ENCODE data around the gene PLSCR3.

The PLSCR3 gene

GRCh38 chr17:7340179-7340578 lies 54.1 kb downstream of the PLSCR3 start:
- no peak overlapping the region for H3K4me2 ChIP-seq (ENCODE audit: low read length)
- no peaks in the 10 kb centered on the region for H3K9me3 ChIP-seq (ENCODE audit: low read length)
- H3K4me3 ChIP-seq (ENCODE audit: low read depth, low read length, poor library complexity, severe bottlenecking), result no peak overlapping the region
- TF ChIP-seq, protein P1, sequence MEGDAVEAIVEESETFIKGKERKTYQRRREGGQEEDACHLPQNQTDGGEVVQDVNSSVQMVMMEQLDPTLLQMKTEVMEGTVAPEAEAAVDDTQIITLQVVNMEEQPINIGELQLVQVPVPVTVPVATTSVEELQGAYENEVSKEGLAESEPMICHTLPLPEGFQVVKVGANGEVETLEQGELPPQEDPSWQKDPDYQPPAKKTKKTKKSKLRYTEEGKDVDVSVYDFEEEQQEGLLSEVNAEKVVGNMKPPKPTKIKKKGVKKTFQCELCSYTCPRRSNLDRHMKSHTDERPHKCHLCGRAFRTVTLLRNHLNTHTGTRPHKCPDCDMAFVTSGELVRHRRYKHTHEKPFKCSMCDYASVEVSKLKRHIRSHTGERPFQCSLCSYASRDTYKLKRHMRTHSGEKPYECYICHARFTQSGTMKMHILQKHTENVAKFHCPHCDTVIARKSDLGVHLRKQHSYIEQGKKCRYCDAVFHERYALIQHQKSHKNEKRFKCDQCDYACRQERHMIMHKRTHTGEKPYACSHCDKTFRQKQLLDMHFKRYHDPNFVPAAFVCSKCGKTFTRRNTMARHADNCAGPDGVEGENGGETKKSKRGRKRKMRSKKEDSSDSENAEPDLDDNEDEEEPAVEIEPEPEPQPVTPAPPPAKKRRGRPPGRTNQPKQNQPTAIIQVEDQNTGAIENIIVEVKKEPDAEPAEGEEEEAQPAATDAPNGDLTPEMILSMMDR (IDR thresholded peaks at IDR 0.05; ENCODE audit: low read length), result no peak
- TF ChIP-seq EZH2 (IDR thresholded peaks at IDR 0.05; ENCODE audit: borderline replicate concordance, low read length), result no peak
- H3K79me2 ChIP-seq (ENCODE audit: insufficient read depth, low read length), result no peaks in the 10 kb centered on the region
- no peaks in the 10 kb centered on the region for H3F3A ChIP-seq (ENCODE audit: insufficient read depth, low read length)
- H3K9me2 ChIP-seq (ENCODE audit: low read depth, low read length), result no peaks in the 10 kb centered on the region
- H3K4me1 ChIP-seq (ENCODE audit: insufficient read depth, low read length, severe bottlenecking), result peaks cover 28% of the 10 kb centered on the region
- no peak overlapping the region for H3K27ac ChIP-seq (ENCODE audit: low read depth, low read length, poor library complexity, severe bottlenecking)
- H3K36me3 ChIP-seq (ENCODE audit: insufficient read depth, low read length), result peaks cover 17% of the 10 kb centered on the region
- no peaks in the 10 kb centered on the region for H4K20me1 ChIP-seq (ENCODE audit: insufficient read depth, low read length)
- H3K27me3 ChIP-seq (ENCODE audit: insufficient read depth, low read length), result no peaks in the 10 kb centered on the region
- no peak overlapping the region for H3K9ac ChIP-seq (ENCODE audit: low read length)
- no peak overlapping the region for H2AFZ ChIP-seq (ENCODE audit: low read length)

All from OCI-LY1 (cell line).